Body of pancreas (tissue), 4 donors: ENCODE results near the gene GSTO2. TPM values are rescaled to one million over a fixed set of nuclear protein-coding genes. Genes with fewer than 3 reads are reported as not detected.

Experiments used
- ATAC-seq: fragments of 150-250 bp; one replicate; pipeline ENCODE4 v1.9.1; 2016
- DNase-seq, 4 donors: peaks; one replicate each; pipeline ENCODE4 v3.0.0-alpha.2; 2019
- H3K27ac ChIP-seq, 4 donors: fragments of 200-600 bp; sonication (generic); 1 replicate in 3 of 4; 2 replicates in 1 of 4; pipeline versions ENCODE4 v1.5.1 to v1.6.1; 2016 to 2019; ENCODE audit warnings: mild to moderate bottlenecking in 1 of 4, mixed read lengths in 1 of 4, moderate library complexity in 1 of 4
- H3K27me3 ChIP-seq, 2 donors: fragments of 200-600 bp; sonication (generic); one replicate each; pipeline ENCODE4 v1.6.0; 2016; ENCODE audit warnings: mild to moderate bottlenecking in 1 of 2
- H3K36me3 ChIP-seq, 2 donors: fragments of 200-600 bp; sonication (generic); replicated peaks in 1 of 2; 2 replicates each; pipeline ENCODE4 v1.5.1; 2016; ENCODE audit warnings: low read depth in 2 of 2; ENCODE audit not compliant: insufficient read depth in 1 of 2
- H3K4me1 ChIP-seq: fragments of 200-600 bp; sonication (generic); one replicate; pipeline ENCODE4 v1.6.0; 2016
- H3K4me3 ChIP-seq, 2 donors: fragments of 200-600 bp; sonication (generic); 1 replicate in 1 of 2; 2 replicates in 1 of 2; pipeline ENCODE4 v1.5.1; 2016 to 2019
- H3K9me3 ChIP-seq, 3 donors: fragments of 200-600 bp; sonication (generic); 1 replicate in 2 of 3; 2 replicates in 1 of 3; pipeline ENCODE4 v1.5.1; 2016
- POLR2A ChIP-seq, 3 donors: fragments of 450-650 bp; IDR thresholded peaks; one replicate each; pipeline ENCODE4 v1.6.1; 2016; ENCODE audit warnings: antibody characterized with exemption in 3 of 3, mild to moderate bottlenecking in 2 of 3
- WGBS, 2 donors: methylation state at CpG; one replicate each; pipeline ENCODE4 v1.1.5; 2017; 5-methylcytosine and 5-hydroxymethylcytosine counted together
- intact Hi-C: fragments of 100-400 bp; cut with DNase I; formaldehyde crosslinking; loops from one replicate; pipeline ENCODE4 v1.15.1; 2023
- total RNA-seq, 2 donors: library from RNA; depleted of rRNA; stranded (reverse); fragments of >200 nt; gene quantifications; one replicate each; pipeline ENCODE4 v1.1.0, GENCODE V29; 2016
- TF ChIP-seq, protein P1 (sequence below), 7 experiments: fragments of 450-650 bp in 4 of 7; fragments of 200-600 bp in 3 of 7; sonication (generic) in 3 of 7; IDR thresholded peaks; one replicate each; pipeline ENCODE4 v1.5.1; 2016 to 2019; ENCODE audit warnings: antibody characterized with exemption in 7 of 7

The GSTO2 gene
- total RNA-seq, 2 donors from 2014 or later, result 9.6 to 26.5 TPM

DNA sequence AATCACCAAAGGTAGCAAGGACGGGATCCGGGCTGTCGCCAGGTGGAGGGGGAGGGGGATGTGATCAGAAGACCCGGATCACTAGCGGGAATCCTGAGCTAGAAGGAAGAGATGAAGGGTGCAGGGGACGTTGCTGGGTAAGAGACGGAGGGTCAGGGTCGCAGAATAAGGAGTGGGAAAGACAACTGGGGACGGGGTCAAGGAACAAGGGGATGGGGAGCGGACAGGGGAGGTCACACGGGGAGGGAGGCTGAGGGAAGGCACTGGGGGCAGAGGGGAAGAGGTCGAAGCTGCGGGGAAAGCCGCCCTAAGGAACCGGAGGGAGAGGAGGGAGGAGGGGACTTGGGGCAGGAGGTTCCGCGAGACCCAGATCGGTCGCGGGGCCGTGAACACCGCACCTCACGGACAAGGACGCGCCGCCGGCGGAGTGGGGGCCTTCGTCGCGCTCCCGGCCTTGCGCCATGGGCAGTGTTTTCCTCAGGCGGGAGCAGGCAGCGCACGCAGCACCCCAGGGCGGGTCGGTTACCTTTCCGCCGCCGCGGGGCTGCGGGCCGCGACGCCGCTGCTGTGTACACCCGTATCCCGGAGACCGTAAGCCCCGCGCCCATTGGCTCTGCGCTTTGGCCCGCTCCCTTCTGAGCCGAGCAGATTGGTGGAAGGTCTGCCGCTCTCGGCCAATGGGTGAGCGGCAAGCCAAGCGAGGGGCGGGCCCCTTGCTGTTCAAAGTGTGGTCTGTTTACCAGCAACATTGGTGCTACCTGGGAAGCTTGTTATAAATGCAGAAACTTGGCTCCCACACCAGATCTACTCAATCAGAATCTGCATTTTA is 37.0 kb upstream of the GSTO2 start, which contains the start of gene CFAP43:
Gene CFAP43, minus strand, starts transcription at position 581 of the 829 bp plus-strand sequence. Its CDS starts 118 bp downstream, at position 463.
- Histone ChIP-seq H3K4me3 (peak within 1 kb of the TSS; percentile 42 to 86), H3K27ac (peak within 1 kb of the TSS in 3 of 4 donors; percentile 41 to 71 (median 67)), H3K36me3 (no peaks in the 10 kb centered on the region), H3K9me3 (no peaks in the 10 kb centered on the region), H3K27me3 (no peaks in the 10 kb centered on the region), H3K4me1 (peaks cover 4% of the 10 kb centered on the region)
- TF ChIP-seq POLR2A (IDR thresholded peaks at IDR 0.05), result peak in 2 of 3 donors; percentile 73 to 75
- TF ChIP-seq, protein P1, sequence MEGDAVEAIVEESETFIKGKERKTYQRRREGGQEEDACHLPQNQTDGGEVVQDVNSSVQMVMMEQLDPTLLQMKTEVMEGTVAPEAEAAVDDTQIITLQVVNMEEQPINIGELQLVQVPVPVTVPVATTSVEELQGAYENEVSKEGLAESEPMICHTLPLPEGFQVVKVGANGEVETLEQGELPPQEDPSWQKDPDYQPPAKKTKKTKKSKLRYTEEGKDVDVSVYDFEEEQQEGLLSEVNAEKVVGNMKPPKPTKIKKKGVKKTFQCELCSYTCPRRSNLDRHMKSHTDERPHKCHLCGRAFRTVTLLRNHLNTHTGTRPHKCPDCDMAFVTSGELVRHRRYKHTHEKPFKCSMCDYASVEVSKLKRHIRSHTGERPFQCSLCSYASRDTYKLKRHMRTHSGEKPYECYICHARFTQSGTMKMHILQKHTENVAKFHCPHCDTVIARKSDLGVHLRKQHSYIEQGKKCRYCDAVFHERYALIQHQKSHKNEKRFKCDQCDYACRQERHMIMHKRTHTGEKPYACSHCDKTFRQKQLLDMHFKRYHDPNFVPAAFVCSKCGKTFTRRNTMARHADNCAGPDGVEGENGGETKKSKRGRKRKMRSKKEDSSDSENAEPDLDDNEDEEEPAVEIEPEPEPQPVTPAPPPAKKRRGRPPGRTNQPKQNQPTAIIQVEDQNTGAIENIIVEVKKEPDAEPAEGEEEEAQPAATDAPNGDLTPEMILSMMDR (IDR thresholded peaks at IDR 0.05), result peak in 1 of 7 experiments; percentile 6
- DNase-seq, result peak; percentile 99 to 100 (median 99)
- WGBS, 2 donors, result 0 to 1% methylated on average over 26 to 60 of the region's 60 CpGs
- intact Hi-C loops, result no loop called here
- ATAC-seq, result peak; percentile 100

DNA sequence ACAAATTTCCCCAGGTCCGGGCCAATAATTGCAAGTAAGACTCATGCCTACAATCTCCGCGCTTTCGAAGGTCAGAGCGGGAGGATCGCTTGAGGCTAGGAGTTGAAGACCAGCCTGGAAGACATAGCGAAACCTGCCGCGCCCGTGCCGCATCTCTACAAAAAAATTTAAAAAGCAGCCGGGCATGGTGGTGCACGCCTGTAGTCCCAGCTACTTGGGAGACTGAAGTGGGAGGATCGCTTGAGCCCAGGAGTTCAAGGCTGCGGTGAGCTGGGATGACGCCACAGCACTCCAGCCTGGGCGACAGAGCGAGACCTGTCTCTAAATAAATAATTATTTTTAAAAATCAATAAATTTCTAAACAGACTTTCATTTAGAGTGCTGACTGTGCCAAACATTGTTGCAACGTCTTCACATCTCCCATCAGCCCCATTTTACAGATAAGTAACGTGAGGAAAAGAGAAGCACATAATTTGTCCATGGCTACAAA is 36.3 kb upstream of the GSTO2 start:
- H3K27ac ChIP-seq, result peak overlapping the region in 3 of 4 donors; percentile 41 to 71 (median 67)
- TF ChIP-seq, protein P1 (IDR thresholded peaks at IDR 0.05), result no peak
- no peak for TF ChIP-seq POLR2A (IDR thresholded peaks at IDR 0.05)
- intact Hi-C loops, result no loop called here
- H3K27me3 ChIP-seq, result no peaks in the 10 kb centered on the region
- WGBS, 2 donors, result 5 to 7% methylated on average over 20 of the region's 20 CpGs
- ATAC-seq, result peak; percentile 34
- no peaks in the 10 kb centered on the region for H3K36me3 ChIP-seq
- peaks cover 4% of the 10 kb centered on the region for H3K4me1 ChIP-seq
- no peaks in the 10 kb centered on the region for H3K9me3 ChIP-seq
- DNase-seq, result peak in 2 of 4 donors; percentile 10 to 19
- peak overlapping the region; percentile 42 to 86 for H3K4me3 ChIP-seq

DNA sequence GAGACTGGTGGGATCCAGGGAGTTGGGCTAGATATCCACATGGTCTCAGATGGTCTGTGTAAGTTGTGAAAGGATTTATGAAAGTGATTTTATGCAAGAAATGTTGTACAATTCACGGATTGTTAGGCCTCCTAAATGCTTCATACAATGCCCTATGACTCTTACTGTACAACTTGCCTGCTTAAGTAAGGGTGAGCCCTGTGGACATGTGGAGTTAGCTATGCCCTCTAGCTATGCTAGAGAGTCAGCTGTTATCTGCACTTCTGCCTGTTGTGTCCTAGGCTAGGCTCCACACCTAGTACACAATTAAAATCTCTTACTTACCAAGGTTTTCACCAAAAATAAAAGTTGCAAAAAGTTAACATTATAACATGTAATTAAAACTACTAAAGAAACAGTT is 35.2 kb upstream of the GSTO2 start:
- DNase-seq, result no peak
- WGBS, 2 donors, result 58 to 71% methylated on average over 1 of the region's 1 CpG
- TF ChIP-seq, protein P1 (IDR thresholded peaks at IDR 0.05), result no peak
- TF ChIP-seq POLR2A (IDR thresholded peaks at IDR 0.05), result no peak

DNA sequence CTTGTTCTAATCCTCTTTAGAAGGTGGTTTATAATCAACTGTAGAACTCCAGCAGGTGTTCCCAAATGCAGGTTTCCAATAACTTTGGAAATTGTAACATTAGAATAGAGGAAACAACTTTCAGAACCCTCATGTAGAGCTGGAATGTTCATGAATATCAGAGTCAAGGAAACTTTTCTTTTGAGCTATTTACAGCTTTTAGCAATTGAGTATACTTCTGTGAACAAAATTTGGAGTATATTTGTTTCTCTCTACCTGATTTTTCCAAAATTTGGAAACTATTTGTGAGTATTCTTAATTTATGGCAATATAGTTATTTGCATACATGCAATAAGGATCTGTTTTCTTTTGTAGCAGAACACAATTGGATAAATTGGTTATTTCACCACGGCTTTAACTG is 34.0 kb upstream of the GSTO2 start:
- TF ChIP-seq, protein P1 (IDR thresholded peaks at IDR 0.05), result no peak
- H3K27ac ChIP-seq, result no peak overlapping the region
- 84 to 94% methylated on average over 1 of the region's 1 CpG for WGBS, 2 donors
- H3K36me3 ChIP-seq, result no peaks in the 10 kb centered on the region
- no peak overlapping the region for H3K4me3 ChIP-seq
- intact Hi-C loops, result no loop called here
- ATAC-seq (no peak), DNase-seq (no peak)
- H3K9me3 ChIP-seq, result no peaks in the 10 kb centered on the region
- H3K4me1 ChIP-seq, result peaks cover 4% of the 10 kb centered on the region
- no peaks in the 10 kb centered on the region for H3K27me3 ChIP-seq

More for the DNA sequence above, 35.2 kb upstream of the GSTO2 start:
- intact Hi-C loops, result no loop called here
- no peak for ATAC-seq
- Histone ChIP-seq H3K27ac (no peak overlapping the region), H3K9me3 (no peaks in the 10 kb centered on the region), H3K36me3 (no peaks in the 10 kb centered on the region), H3K4me3 (no peak overlapping the region), H3K4me1 (peaks cover 4% of the 10 kb centered on the region), H3K27me3 (no peaks in the 10 kb centered on the region)
